Measurements from ENCODE around the gene STXBP5. TPM values are rescaled to one million over a fixed set of nuclear protein-coding genes. Genes with fewer than 3 reads are reported as not detected.

STXBP5 gene
- total RNA-seq, 2 experiments from 2014 or later: 33.2 to 36.4 TPM

DNA sequence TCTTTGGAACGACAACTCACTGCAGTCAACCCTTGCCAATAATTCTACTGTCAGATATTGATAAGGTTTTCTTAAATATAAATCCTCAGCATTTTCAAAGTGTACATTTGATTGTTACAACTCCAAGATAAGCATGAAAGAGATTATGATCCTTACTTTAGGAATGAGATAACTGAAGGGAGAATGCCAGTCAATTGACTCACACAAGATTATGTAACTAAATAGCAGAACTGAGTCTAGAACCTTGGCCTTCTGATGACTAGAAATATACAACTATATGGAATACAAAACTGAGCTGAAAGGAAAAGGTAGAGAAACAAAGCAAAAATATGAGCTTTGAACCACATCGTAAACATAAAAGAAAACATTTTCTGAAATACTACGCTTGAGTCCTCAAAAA is 26.9 kb upstream of the STXBP5 start:
- ChIA-PET CTCF (no interaction called here), POLR2A (no interaction called here)

DNA sequence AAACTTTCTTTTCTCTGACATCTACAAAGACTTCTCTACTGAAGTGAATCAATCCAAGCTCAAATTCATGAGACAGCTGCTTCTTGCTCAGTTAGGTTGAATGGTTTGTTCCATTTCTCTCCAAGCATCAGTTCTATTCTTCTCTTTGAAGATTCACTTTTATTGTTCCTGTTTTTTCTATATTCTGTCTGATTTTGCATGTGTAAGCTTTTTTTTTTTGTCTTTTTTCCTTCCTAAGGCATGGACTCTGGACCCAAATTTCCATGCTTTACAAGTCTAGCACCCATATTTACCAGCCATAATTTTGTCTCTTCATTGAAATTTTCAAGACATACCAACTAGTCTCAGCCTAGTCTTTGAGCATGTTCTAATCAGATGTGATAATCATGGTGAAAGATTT is 25.9 kb upstream of the STXBP5 start:
- ChIA-PET POLR2A (no interaction called here), CTCF (no interaction called here)

DNA sequence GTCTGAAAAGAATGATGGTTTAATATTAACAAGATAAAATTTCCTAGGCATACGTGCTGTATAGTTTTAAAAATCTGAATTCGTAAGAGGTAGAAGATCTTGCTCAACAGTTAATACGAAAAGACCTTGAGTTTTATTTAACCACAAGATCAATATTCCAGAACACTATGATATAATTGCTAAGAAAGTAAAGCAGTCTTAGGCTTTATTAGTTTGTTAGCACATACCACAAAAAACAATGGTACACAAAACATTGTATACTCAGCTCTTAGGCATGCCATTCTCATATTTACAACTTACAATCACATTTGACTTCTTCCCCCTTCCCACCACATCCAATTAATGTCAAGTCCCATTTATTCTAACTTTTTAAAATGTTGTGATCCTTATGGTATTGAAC is 24.4 kb upstream of the STXBP5 start:
- POLR2A ChIA-PET: no interaction called here
- CTCF ChIA-PET: no interaction called here

DNA sequence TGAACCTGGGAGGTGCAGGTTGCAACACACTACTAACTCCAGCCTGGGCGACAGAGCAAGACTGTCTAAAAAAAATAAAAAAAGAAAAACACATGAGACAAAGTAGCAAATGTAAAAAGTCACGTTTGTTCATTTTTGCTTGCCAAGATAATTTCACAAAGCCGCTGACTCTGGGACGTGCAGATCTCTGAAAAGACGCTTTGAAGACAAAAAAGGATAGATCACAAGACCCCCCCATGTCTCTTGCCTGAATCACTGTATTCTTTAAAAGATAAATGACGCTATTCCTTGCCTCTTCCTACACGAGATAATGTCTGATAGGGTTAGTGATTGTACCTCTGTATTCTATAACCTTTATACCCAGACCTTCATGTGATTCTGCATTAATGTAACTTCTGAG is 23.3 kb upstream of the STXBP5 start:
- ChIA-PET POLR2A (no interaction called here), CTCF (no interaction called here)

DNA sequence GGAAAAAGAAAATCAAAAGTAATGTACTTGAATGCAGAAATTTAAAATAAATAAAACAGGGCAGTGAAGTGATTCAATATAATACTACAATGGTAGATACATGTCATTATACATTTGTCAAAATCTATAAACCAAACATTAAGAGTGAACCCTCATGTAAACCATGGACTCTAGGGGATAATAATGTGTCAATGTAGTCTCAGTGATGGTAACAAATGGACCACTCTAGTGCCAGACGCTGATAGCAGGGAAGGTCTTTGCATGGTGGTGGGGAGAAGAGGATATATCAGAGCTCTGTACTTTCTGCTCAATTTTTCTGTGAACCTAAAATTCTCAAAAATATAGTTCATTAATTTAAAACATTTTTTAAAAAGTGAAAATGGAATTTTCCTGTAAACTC is 19.8 kb upstream of the STXBP5 start:
- POLR2A ChIA-PET: no interaction called here

DNA sequence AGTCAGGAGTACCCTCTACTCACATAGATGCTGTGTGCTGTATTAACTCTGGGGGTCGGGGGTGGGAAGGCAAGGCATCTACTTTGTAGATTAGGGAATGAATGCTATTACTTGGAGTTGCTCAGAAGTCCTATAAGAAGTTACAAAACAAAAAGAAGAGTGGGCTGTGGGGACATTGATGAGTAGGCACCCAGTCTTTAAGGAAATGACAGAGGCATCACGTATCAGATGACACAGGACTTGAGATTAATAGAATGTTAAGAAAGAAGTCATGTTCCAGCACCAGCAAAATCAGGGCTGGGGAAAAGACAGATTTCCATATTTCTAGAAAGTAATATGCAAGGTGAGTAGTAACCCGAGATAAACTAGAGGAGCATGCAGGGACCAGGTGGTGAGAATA is 19.0 kb upstream of the STXBP5 start:
- ChIA-PET POLR2A (no interaction called here), CTCF (no interaction called here)

More for the DNA sequence above, 19.8 kb upstream of the STXBP5 start:
- CTCF ChIA-PET: no interaction called here

DNA sequence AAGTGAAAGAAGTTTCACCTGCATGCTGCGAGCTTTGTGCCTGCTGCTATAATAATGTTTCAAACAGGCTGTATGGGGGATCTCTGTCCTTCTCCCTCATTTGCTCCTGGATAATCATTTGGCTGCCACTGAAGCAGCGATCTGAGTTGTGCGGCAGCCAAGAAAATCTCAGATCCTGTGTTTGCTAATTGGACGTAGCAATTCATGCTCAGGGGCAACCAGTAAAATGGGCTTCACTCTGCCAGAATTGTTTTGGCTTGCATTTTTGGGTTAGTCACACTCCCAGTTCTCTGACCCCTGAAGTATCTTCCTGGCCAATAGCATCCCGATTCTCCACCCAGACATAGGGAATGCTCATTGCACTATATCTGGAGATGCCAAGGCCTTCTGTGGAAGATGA is 13.7 kb upstream of the STXBP5 start:
- CTCF ChIA-PET: interaction anchor here (1.6 kb wide), 1 partner anchor 126 kb away, joined by 3 read pairs; no protein-coding TSS in a partner anchor
- POLR2A ChIA-PET: no interaction called here

DNA sequence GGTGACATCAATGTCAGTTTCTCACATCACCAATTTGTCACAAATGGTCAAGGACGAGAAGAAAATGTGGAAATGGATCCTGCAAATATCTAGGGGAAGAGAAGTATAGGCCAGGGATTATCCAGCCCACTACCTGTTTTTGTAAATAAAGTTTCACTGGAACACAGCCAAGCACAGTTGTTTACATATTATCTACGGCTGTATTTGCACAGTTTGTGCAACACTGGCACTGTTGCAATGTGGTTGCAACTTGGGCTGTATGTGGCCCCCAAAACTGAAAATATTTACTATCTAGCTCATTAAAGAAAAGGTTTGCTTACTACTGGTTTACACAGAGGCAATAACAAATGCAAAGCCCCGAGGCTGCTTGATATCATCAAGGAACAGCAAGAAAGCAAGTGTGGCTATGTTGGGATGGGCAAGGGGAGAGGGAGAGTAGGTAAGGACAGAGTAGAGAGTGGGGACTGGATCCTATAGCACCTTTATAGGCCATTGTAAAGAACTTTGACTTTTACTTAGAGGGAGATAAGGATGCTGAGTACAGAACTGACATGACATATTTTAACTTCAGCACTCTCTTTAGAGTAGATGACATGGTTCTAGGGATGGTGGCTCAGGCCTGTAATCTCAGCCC is 11.8 kb upstream of the STXBP5 start:
- CTCF ChIA-PET: no interaction called here
- POLR2A ChIA-PET: no interaction called here

DNA sequence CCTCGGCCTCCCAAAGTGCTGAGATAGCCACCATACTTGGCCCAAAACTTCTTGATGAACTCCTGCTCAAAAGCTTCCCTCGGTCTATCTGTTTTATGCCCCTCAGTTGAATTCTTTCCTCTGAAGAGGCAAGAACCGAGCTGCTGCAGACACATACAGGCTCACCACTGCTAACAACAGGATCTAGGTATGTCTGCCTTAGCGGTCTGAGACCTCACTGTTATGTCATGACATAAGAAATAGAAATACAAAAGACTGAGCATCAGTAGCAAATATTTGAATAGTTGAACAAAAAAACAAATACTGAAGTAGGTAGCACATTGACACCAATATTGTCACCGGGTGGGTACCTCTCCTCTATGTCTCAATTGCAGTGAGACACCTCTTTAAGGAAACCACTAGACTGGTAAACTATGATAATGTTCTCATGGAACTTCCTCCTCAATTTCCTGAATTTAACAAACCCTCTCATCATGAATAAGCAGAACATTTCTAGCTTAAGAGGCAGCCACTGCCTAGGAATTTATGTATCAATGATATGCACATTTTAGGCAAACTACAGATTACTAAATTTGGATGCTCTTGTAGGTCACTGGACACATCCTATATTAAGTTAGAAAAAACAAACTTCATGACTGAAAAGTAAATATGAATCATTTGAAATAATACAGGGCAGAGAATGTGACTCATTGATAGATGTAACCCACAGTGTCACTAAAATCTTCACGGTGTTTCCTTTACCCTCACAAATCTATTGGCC is 9.4 kb upstream of the STXBP5 start:
- CTCF ChIA-PET: no interaction called here
- POLR2A ChIA-PET: interaction anchor here (0.7 kb wide), 1 partner anchor 8 kb away, joined by 3 read pairs; no protein-coding TSS in a partner anchor

DNA sequence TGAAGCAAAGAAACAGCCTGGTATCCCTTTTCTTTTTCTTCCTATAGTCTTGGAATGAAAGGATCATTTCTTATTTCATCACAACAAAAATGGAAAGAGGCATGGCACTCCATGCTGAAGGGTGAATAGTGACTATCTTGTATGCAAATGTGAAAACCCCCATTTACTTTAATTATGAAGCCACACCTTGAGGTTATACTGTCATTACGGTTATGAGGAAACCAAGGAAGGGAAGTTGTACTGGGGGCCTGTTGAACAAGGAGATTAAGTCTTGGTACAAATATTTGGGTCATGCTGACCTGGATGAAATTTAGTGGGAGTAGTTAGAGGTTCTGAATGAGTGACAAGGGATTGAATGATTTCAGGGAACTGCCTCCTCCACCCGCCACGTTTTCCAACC is 8.7 kb upstream of the STXBP5 start:
- ChIA-PET CTCF (no interaction called here), POLR2A (interaction anchor here (0.7 kb wide), 1 partner anchor 7 kb away, joined by 3 read pairs; no protein-coding TSS in a partner anchor)

DNA sequence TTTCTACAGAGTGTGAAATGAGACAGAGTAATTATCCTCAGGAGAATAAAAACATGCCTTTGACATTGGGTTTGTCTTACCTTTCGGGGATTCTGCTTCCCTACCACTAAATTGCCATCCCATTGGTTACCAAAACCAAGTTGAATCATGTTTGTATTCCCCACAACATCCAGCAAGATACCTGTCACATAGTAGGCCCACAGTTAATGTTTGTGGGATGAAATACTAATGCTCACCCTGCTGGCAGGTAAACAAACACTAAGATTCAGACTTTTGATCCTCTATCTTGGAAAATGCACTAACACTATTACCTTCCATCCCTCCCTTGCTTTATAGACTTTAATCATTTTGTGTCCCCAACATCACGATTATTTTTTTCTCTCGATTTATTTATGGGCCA is 8.2 kb upstream of the STXBP5 start:
- POLR2A ChIA-PET: no interaction called here
- CTCF ChIA-PET: no interaction called here

DNA sequence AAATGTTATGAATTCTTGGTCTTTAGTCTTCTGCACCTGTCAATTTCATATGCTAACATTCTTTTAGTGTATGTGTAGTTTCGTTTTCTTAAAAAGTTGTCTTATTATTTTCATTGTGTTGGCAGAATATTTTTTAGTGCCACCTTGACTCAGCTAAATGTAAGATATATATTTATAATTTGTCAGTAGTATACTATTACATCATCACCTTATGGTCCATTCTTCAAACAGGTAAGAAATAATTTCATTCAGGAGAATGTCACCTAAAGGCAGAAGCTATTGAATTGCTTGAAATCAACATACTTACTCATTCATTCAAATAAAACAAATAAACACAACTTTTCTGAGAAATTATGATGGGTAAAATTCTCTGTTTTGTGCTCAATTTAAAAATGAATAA is 3.5 kb upstream of the STXBP5 start:
- ChIA-PET CTCF (no interaction called here), POLR2A (no interaction called here)

DNA sequence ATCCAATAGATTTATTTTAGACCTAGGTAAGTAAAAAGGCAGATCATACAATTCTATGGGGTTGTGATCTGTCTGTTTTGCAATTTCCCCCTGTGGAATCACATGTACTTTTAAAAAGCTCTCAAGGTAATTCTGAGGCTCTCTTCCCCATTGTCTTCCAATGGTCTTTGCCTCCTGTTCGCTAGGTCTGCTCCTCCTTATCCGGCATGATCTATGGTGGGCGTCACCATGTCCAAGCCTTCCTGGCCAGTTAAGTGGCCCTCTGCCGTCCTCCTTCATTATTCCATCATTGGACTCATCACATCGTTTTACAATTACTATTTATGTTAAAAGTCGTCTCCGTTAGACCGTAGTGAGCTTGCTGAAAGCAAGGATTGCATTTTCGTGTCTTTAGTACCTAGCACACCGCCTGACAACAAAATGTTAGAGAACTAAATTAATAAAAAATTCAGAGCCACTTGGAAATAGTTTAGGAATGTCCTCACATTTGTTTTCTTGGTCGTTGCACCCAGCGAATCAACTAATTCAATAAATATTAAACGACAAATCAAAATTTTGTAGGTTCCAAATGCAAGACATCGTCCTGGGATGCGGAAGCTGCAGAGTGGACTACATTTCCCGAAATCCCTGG is 2.2 kb upstream of the STXBP5 start:
- ChIA-PET POLR2A (no interaction called here), CTCF (no interaction called here)

DNA sequence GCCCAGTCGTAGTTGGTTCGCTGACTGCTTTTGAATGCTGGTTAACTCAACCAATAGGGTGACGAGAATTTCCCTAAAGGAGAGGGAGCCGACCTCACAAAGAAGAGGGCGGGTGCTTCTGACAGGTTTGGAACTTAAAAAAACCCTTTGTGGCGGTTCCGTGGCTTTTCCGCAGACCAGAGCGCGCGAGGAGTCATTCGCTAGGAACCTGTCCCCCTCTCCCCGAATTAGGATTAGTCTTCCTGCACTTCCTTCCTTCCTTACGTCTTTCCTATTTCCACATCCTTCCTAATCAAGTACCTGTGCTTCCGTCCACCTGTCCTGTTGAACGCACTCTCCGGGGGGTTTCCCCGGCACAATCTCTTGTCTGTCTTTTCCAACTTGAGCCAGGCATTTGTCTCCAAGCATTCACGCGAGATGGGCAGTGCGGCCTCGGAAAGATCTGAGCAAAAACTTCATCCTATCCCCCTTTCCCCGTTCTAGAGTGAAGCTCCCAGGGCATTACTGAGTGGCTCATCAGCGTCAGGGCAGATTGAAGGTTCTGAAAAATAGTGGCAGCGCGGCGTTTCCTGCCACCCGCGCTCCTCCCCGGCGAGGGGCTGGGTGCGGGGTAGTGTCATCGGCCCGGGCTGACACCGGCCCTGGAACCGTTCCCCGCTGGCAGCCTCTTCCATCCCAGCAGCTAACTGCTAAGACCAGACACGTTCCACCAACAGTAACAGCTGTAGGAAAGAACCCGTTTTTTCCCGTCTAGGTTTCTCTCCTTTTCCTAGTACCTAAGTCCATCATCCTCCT is 1.5 kb upstream of the STXBP5 start:
- ChIA-PET POLR2A (interaction anchor here (0.6 to 1.0 kb wide), 2 partner anchors 8 to 937 kb away, joined by 3 read pairs; no protein-coding TSS in a partner anchor), CTCF (no interaction called here)

DNA sequence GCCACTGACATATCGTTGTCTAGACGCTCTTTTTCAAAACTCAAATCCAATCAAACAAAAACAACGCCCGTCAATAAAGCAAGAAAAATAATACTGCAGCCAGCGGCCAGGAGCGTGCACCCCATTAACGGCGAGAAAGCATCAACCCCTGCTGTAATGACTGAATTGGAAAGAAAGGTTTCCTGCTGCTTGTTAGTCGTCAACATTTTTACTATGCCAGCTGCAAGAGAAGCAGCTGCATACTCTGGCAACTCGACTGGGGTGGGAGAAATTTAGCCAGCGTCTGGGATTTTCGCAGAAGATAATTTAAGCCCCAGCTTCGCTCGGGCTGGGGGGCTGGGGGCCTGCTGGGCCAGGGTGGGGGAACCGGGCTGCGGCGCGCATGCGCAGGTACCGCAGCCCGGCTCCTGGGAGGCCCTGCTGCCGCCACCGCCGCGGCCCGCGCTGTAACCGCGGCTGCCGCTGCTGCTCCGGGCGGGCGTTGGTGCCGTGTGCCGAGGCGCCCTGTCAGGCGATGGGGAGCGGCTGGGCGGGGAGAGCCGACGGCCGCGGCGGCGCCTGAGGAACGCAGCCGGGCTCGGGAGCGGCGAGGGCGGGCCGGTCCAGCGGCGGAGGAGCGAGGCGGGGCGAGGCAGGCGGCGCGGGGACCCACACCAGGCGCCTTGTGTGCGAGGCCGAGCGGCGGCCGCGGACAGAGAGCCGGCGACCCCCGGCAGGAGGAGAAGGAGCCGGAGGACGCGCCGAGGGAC is 732 bp upstream of the STXBP5 start:
- CTCF ChIA-PET: no interaction called here

DNA sequence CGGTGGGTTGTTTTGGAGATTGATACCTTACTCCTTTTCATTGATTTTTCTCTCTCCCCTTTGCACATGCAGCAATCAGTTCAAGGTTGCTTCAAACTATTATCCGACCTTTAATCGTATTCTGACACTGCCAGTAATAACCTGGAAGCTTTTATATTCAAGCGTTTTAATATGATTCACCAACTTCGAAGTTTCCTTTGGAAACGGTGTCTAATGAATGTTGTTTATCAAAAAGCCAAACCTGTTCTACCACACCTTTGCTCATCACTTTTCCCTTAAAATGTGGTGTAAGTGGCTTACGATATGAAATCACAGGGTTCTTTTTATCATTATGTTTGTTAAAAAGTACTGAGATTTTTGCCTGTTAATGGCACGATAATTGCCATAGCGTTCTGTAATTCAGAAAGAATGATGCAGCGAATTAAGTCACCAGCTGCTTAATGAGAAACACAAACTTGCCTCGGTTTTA is 660 bp downstream of the STXBP5 start:
- POLR2A ChIA-PET: no interaction called here
- CTCF ChIA-PET: no interaction called here

More for the DNA sequence above, 732 bp upstream of the STXBP5 start:
- POLR2A ChIA-PET: interaction anchor here (0.6 to 1.0 kb wide), 2 partner anchors 8 to 936 kb away, joined by 3 read pairs; no protein-coding TSS in a partner anchor

DNA sequence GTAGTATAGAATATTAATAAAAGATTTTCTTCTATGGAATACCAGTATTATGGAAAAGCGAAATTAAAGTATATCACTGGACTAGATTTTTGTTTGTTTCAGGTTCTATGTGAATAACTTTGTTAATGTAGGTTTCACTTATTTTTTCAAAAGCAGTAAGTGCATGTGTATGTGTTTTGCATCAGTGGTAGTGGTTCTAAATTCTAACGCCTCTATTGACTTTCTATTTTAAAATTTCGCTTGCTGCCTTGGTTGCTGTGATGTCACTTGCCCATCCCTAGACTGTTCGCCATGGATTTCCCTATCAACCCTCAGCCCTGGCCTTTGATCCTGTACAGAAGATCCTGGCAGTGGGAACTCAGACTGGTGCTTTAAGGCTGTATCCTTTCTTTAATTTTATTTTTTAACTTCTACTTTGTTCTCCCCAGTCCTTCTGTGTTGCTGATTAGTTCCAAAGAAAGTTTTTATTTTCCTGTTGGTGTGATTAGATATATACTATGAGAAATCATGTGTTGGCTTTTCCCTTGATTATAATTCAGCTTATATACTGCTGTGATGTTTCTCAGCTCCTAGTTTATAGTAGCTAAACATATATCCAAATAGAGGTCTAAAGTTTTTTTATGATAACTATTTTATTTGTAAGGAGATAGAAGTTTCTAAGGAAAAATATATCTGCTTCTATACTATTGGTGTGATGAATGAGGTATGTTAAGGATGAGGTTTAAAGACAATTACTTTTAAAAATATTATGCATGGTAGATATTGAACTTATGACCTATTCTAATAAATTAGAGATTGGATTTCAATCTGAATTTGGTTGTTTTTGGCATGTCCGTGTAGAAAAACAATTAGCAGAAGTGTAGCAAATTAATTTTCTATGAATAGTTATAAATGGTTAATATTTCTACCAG is 1.7 kb downstream of the STXBP5 start:
- CTCF ChIA-PET: no interaction called here
- POLR2A ChIA-PET: no interaction called here

DNA sequence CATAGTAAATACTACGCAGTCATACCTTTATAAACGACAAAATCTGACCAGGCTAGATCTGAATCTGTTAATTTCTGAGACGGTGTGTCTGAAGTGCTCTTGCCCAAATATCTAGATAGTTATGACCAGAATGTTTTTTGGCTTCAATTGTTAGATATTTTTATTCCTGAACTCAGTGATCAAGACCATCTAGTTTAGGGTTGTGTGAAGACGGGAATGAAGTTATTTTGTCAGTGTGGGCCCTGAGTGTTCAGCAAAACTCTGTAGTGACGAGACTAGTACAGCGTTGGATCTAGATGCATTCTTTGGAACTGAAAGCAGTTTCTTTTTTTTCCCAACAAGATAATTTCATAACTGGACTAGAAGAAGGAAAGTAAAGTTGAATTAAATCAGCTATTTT is 3.1 kb downstream of the STXBP5 start:
- POLR2A ChIA-PET: no interaction called here
- CTCF ChIA-PET: no interaction called here

Data from activated CD8-positive, alpha-beta memory T cell treated with anti-CD3 and anti-CD28 coated beads for 36 hours (primary cell).